GM12878 (cell line): ENCODE data around the gene SPINK6. TPM values are rescaled to one million over a fixed set of nuclear protein-coding genes. Genes with fewer than 3 reads are reported as not detected.

Source experiments
- ATAC-seq: fragments of 200-7000 bp; cut with Tn5 transposase; 3 replicates; pipeline ENCODE4 v1.9.1; 2020; ENCODE audit warnings: mild to moderate bottlenecking, moderate library complexity
- BruUV-seq: library from RNA; stranded (reverse); fragments of 400-500 nt; replicated peaks from 2 replicates; lab custom pipeline; 2021; lab: Mats Ljungman, UMichigan
- CTCF ChIA-PET: fragments of 300-600 bp; sonication (Branson Sonifier 250); formaldehyde crosslinking; extraction: SDS; loops from one replicate; lab custom pipeline; 2021; ENCODE audit warnings: inconsistent platforms; lab: Yijun Ruan, JAX
- POLR2A ChIA-PET: fragments of 350-600 bp; formaldehyde crosslinking; extraction: SDS; loops from one replicate; lab custom pipeline; 2021; ENCODE audit warnings: inconsistent platforms; lab: Charles Lee
- RAD21 ChIA-PET: fragments of 300-600 bp; sonication (Branson Sonifier 250); formaldehyde crosslinking; loops from one replicate; lab custom pipeline; 2023; ENCODE audit warnings: antibody characterized with exemption; ENCODE audit not compliant: unreplicated experiment; lab: Charles Lee
- SMC1A ChIA-PET: fragments of 300-600 bp; sonication (Branson Sonifier 250); formaldehyde crosslinking; loops from one replicate; lab custom pipeline; 2023; ENCODE audit not compliant: unreplicated experiment, uncharacterized antibody; lab: Charles Lee
- DNase-seq: peaks from one replicate; pipeline ENCODE4 v3.0.0-alpha.2; 2011; ENCODE audit warnings: low read depth, low spot score
- FAIRE-seq: peaks from 3 replicates; lab custom pipeline; 2011; peaks lifted over from hg19 to GRCh38; lab: Jason Lieb, UNC
- H2AFZ ChIP-seq: 2 replicates; pipeline ENCODE4 v1.6.0; 2011; ENCODE audit warnings: low read depth, low read length, control low read depth; ENCODE audit not compliant: control insufficient read depth
- H3K27ac ChIP-seq: 2 replicates; pipeline ENCODE4 v1.5.1; 2011; ENCODE audit warnings: control low read depth; ENCODE audit not compliant: control insufficient read depth, insufficient read depth
- H3K27me3 ChIP-seq, 2 experiments: replicated peaks in 1 of 2; 2 replicates each; pipeline versions ENCODE4 v1.6.0 to v1.6.1; 2011; ENCODE audit warnings: low read length in 1 of 2; ENCODE audit not compliant: control insufficient read depth in 2 of 2, insufficient read depth in 2 of 2
- H3K36me3 ChIP-seq, 2 experiments: 2 replicates each; pipeline ENCODE4 v1.5.1; 2011; ENCODE audit warnings: low read length in 1 of 2; ENCODE audit not compliant: control insufficient read depth in 2 of 2, insufficient read depth in 2 of 2
- H3K4me1 ChIP-seq: 2 replicates; pipeline ENCODE4 v1.6.1; 2011; ENCODE audit warnings: mild to moderate bottlenecking, low read length, moderate library complexity, mixed read lengths; ENCODE audit not compliant: control insufficient read depth, insufficient read depth
- H3K4me2 ChIP-seq: 2 replicates; pipeline ENCODE4 v1.6.0; 2011; ENCODE audit warnings: control low read depth; ENCODE audit not compliant: control insufficient read depth, insufficient read depth
- H3K4me3 ChIP-seq: fragments of 200-600 bp; sonication (generic); 2 replicates; pipeline ENCODE4 v1.5.1; 2016
- H3K79me2 ChIP-seq: 2 replicates; pipeline ENCODE4 v1.6.0; 2011; ENCODE audit warnings: low read length; ENCODE audit not compliant: control insufficient read depth, insufficient read depth
- H3K9ac ChIP-seq: 2 replicates; pipeline ENCODE4 v1.8.0; 2011; ENCODE audit warnings: low read length, control low read depth, mixed read lengths; ENCODE audit not compliant: control insufficient read depth, insufficient read depth
- H3K9me3 ChIP-seq: replicated peaks from 3 replicates; pipeline ENCODE4 v1.5.1; 2011; ENCODE audit warnings: mild to moderate bottlenecking, low read length; ENCODE audit not compliant: control insufficient read depth, insufficient read depth
- H4K20me1 ChIP-seq: 2 replicates; pipeline ENCODE4 v1.6.0; 2011; ENCODE audit not compliant: control insufficient read depth, insufficient read depth
- CHD2 ChIP-seq: IDR thresholded peaks from 2 replicates; pipeline ENCODE4 v1.6.1; 2011; ENCODE audit warnings: low read depth, low read length, improper control_type of control experiment, borderline replicate concordance
- HCFC1 ChIP-seq: fragments of 150-350 bp; IDR thresholded peaks from 2 replicates; pipeline ENCODE4 v1.6.1; 2014; ENCODE audit warnings: low read length
- HDGF ChIP-seq: fragments of 450-650 bp; IDR thresholded peaks from 2 replicates; pipeline ENCODE4 v1.6.1; 2016; ENCODE audit warnings: antibody characterized with exemption
- NFXL1 ChIP-seq: fragments of 450-650 bp; IDR thresholded peaks from 2 replicates; pipeline ENCODE4 v1.6.1; 2017; ENCODE audit warnings: antibody characterized with exemption, mild to moderate bottlenecking, borderline replicate concordance
- PAX5 ChIP-seq: IDR thresholded peaks from 2 replicates; pipeline ENCODE4 v1.6.1; 2011; ENCODE audit warnings: low read depth, low read length, borderline replicate concordance
- PKNOX1 ChIP-seq: fragments of 450-650 bp; IDR thresholded peaks from 2 replicates; pipeline ENCODE4 v1.6.1; 2016; ENCODE audit warnings: mild to moderate bottlenecking
- POLR2A ChIP-seq: IDR thresholded peaks from 2 replicates; pipeline ENCODE4 v1.6.1; 2011; ENCODE audit warnings: low read depth, mild to moderate bottlenecking, low read length
- POLR2AphosphoS5 ChIP-seq: IDR thresholded peaks from 2 replicates; pipeline ENCODE4 v1.6.1; 2011; ENCODE audit warnings: mild to moderate bottlenecking, low read length, inconsistent platforms
- SIX5 ChIP-seq: IDR thresholded peaks from 2 replicates; pipeline ENCODE4 v1.6.1; 2011; ENCODE audit warnings: mild to moderate bottlenecking, low read depth, low read length, moderate library complexity; ENCODE audit not compliant: severe bottlenecking
- SKIL ChIP-seq: fragments of 450-650 bp; IDR thresholded peaks from 2 replicates; pipeline ENCODE4 v1.6.1; 2017; ENCODE audit warnings: mild to moderate bottlenecking, low read depth, inconsistent platforms; ENCODE audit not compliant: poor library complexity, severe bottlenecking
- SMC3 ChIP-seq: IDR thresholded peaks from 2 replicates; pipeline ENCODE4 v1.6.1; 2011; ENCODE audit warnings: low read length, improper control_type of control experiment, borderline replicate concordance
- TCF3 ChIP-seq: IDR thresholded peaks from 2 replicates; pipeline ENCODE4 v1.6.1; 2012; ENCODE audit warnings: low read depth, mild to moderate bottlenecking, low read length, borderline replicate concordance; ENCODE audit not compliant: insufficient read depth
- WGBS: methylation state at CpG from one replicate; pipeline ENCODE4 v1.1.6; 2016; ENCODE audit warnings: low lambda C conversion rate; ENCODE audit not compliant: insufficient replicate concordance, insufficient coverage; ENCODE audit errors: missing lambda C conversion rate; 5-methylcytosine and 5-hydroxymethylcytosine counted together
- in situ Hi-C: fragments of 300-500 bp; cut with MboI; formaldehyde crosslinking; loops from 9 replicates; pipeline ENCODE4 v1.14.3; 2018; ENCODE audit warnings: mixed read lengths
- intact Hi-C: fragments of 100-400 bp; cut with micrococcal nuclease; formaldehyde crosslinking; loops from one replicate; pipeline ENCODE4 v1.14.2; 2022; ENCODE audit not compliant: unreplicated experiment
- polyA plus RNA-seq, 11 experiments: library from polyadenylated mRNA; depleted of rRNA in 4 of 11; unstranded in 6 of 11; stranded (reverse) in 5 of 11; fragments of >200 nt; fragmentation: Nextera tagmentation in 4 of 11; fragmentation: Illumina TruSeq in 1 of 11; extraction: Ambion mirVana in 4 of 11; extraction: Trizol in 1 of 11; gene quantifications; 1 replicate in 1 of 11; 2 replicates in 10 of 11; pipeline versions ENCODE4 v1.2.1 to v1.2.3, GENCODE V29; 2011 to 2016; ENCODE audit warnings: inconsistent platforms in 2 of 11, missing spikeins in 2 of 11, low read depth in 1 of 11
- total RNA-seq, 4 experiments: library from RNA; depleted of rRNA in 3 of 4; stranded (reverse); fragments of >200 nt in 3 of 4; fragmentation: Illumina TruSeq in 1 of 4; extraction: Trizol in 1 of 4; gene quantifications; 2 replicates each; pipeline versions ENCODE4 v1.2.1 to v1.2.3, GENCODE V29; 2013 to 2021

Gene SPINK6
- total and polyA plus RNA-seq, 10 of the 15 experiments (the other 5 are each of a cell fraction or from before 2014, with no cell fraction given), result not detected

GRCh38 chr5:148168246-148168645, 34.6 kb upstream of the SPINK6 start, which contains the start of gene SPINK14:
Gene SPINK14 (plus strand): TSS chr5:148168546. CDS start chr5:148169733, 1,187 bp downstream.
- no peak within 1 kb of the TSS for H3K4me3 ChIP-seq
- no peak within 1 kb of the TSS for H3K4me2 ChIP-seq
- intact Hi-C loops (no loop called here), in situ Hi-C loops (no loop called here)
- FAIRE-seq (no peak), ATAC-seq (no peak), DNase-seq (no peak)
- no peak within 1 kb of the TSS for H2AFZ ChIP-seq
- ChIA-PET SMC1A (no interaction called here), POLR2A (no interaction called here), RAD21 (no interaction called here), CTCF (no interaction called here)
- H3K27ac ChIP-seq, result no peak within 1 kb of the TSS
- no peaks in the 10 kb centered on the region for H3K36me3 ChIP-seq
- no peaks in the 10 kb centered on the region for H4K20me1 ChIP-seq
- no peaks in the 10 kb centered on the region for H3K27me3 ChIP-seq
- H3K9ac ChIP-seq, result no peak within 1 kb of the TSS
- 35% methylated on average over 1 of the region's 1 CpG for WGBS
- no peaks in the 10 kb centered on the region for H3K4me1 ChIP-seq
- TF ChIP-seq NFXL1 (no peak), TCF3 (no peak), HDGF (no peak), POLR2AphosphoS5 (no peak), POLR2A (no peak), SMC3 (no peak), PAX5 (no peak), CHD2 (no peak), PKNOX1 (no peak), SKIL (no peak), HCFC1 (no peak), SIX5 (no peak)
- no peaks in the 10 kb centered on the region for H3K9me3 ChIP-seq
- no peaks in the 10 kb centered on the region for H3K79me2 ChIP-seq
- no TSS peak for BruUV-seq
